HCT116 (cell line): ENCODE data around the gene ARFGAP3. TPM values are rescaled to one million over a fixed set of nuclear protein-coding genes. Genes with fewer than 3 reads are reported as not detected.

Source experiments
- ATAC-seq: fragments of 200-7000 bp; cut with Tn5 transposase; 2 replicates; pipeline ENCODE4 v1.9.1; 2020; ENCODE audit warnings: mild to moderate bottlenecking, moderate library complexity
- Bru-seq: library from RNA; stranded (reverse); fragments of 400-500 nt; gene quantifications from one replicate; lab custom pipeline; 2021; lab: Mats Ljungman, UMichigan
- BruChase-seq, 2 experiments: library from RNA; stranded (reverse); fragments of 400-500 nt; gene quantifications; one replicate each; lab custom pipeline; 2021; lab: Mats Ljungman, UMichigan
- BruUV-seq: library from RNA; stranded (reverse); fragments of 400-500 nt; replicated peaks from 2 replicates; lab custom pipeline; 2021; lab: Mats Ljungman, UMichigan
- CTCF ChIA-PET: fragments of 300-600 bp; sonication (Branson Sonifier 250); formaldehyde crosslinking; loops from one replicate; lab custom pipeline; 2021; ENCODE audit warnings: antibody characterized with exemption; lab: Charles Lee
- POLR2A ChIA-PET: fragments of 300-600, 350-600 bp; sonication (Branson Sonifier 250); formaldehyde crosslinking; loops from one replicate; lab custom pipeline; 2021; ENCODE audit warnings: antibody characterized with exemption; lab: Charles Lee
- RAD21 ChIA-PET, 2 experiments: fragments of 300-600 bp; sonication (Branson Sonifier 250); formaldehyde crosslinking; loops; one replicate each; lab custom pipeline; 2023; ENCODE audit warnings: low total read pairs in 2 of 2; ENCODE audit not compliant: uncharacterized antibody in 2 of 2, unreplicated experiment in 2 of 2, low non-redundant PET in 1 of 2; lab: Charles Lee
- DNase-seq: peaks from one replicate; pipeline ENCODE4 v3.0.0-alpha.2; 2010; ENCODE audit warnings: low read depth, low spot score
- H2AFZ ChIP-seq: fragments of 200-600 bp; shearing (Covaris generic), sonication (generic); 2 replicates; pipeline ENCODE4 v1.6.1; 2017; ENCODE audit warnings: low read depth, mixed run types, mixed read lengths, antibody characterized with exemption, low read length; ENCODE audit not compliant: poor library complexity, severe bottlenecking
- H3K27ac ChIP-seq: 2 replicates; pipeline ENCODE4 v1.5.1; 2012; ENCODE audit warnings: low read depth, low read length
- H3K27me3 ChIP-seq: fragments of 200-600 bp; sonication (generic); 2 replicates; pipeline ENCODE4 v1.6.1; 2016; ENCODE audit warnings: mixed run types, low read length, mixed read lengths; ENCODE audit not compliant: insufficient read depth
- H3K36me3 ChIP-seq, 2 experiments: fragments of 200-500 bp in 1 of 2; fragments of 200-600 bp in 1 of 2; sonication (Bioruptor generic) in 1 of 2; sonication (generic) in 1 of 2; 2 replicates each; pipeline versions ENCODE4 v1.5.1 to v1.6.1; 2014 to 2016; ENCODE audit warnings: low read length in 2 of 2, inconsistent platforms in 1 of 2, mixed read lengths in 1 of 2, mixed run types in 1 of 2; ENCODE audit not compliant: insufficient read depth in 2 of 2, control insufficient read depth in 1 of 2
- H3K4me1 ChIP-seq, 2 experiments: fragments of 200-600 bp in 1 of 2; sonication (generic) in 1 of 2; 2 replicates each; pipeline versions ENCODE4 v1.5.1 to v1.6.1; 2012 to 2017; ENCODE audit warnings: low read length in 2 of 2, inconsistent platforms in 1 of 2, mild to moderate bottlenecking in 1 of 2, mixed read lengths in 1 of 2, mixed run types in 1 of 2, moderate library complexity in 1 of 2; ENCODE audit not compliant: insufficient read depth in 2 of 2, control insufficient read depth in 1 of 2
- H3K4me2 ChIP-seq: fragments of 200-600 bp; sonication (generic); 2 replicates; pipeline ENCODE4 v1.6.1; 2017; ENCODE audit warnings: mixed run types, low read length, mixed read lengths
- H3K4me3 ChIP-seq, 2 experiments: fragments of 200-600 bp in 1 of 2; sonication (generic) in 1 of 2; replicated peaks in 1 of 2; 2 replicates each; pipeline ENCODE4 v1.5.1; 2011 to 2016; ENCODE audit warnings: low read length in 2 of 2, control low read depth in 1 of 2, low read depth in 1 of 2, mild to moderate bottlenecking in 1 of 2, mixed read lengths in 1 of 2, mixed run types in 1 of 2
- H3K79me2 ChIP-seq: fragments of 200-600 bp; sonication (generic); 2 replicates; pipeline ENCODE4 v1.6.1; 2017; ENCODE audit warnings: mild to moderate bottlenecking, mixed run types, low read length, moderate library complexity, mixed read lengths; ENCODE audit not compliant: insufficient read depth
- H3K9ac ChIP-seq: fragments of 200-600 bp; sonication (generic); 2 replicates; pipeline ENCODE4 v1.6.1; 2016; ENCODE audit warnings: low read length, mixed read lengths
- H3K9me2 ChIP-seq: fragments of 200-600 bp; sonication (generic), shearing (Covaris generic); 2 replicates; pipeline ENCODE4 v1.6.1; 2017; ENCODE audit warnings: mixed run types, mild to moderate bottlenecking, moderate library complexity; ENCODE audit not compliant: insufficient read depth
- H3K9me3 ChIP-seq, 2 experiments: fragments of 200-500 bp in 1 of 2; fragments of 200-600 bp in 1 of 2; sonication (Bioruptor generic) in 1 of 2; sonication (generic) in 1 of 2; 2 replicates each; pipeline ENCODE4 v1.6.1; 2014 to 2017; ENCODE audit warnings: low read length in 2 of 2, mixed read lengths in 2 of 2, inconsistent platforms in 1 of 2, low read depth in 1 of 2, mild to moderate bottlenecking in 1 of 2, mixed run types in 1 of 2, moderate library complexity in 1 of 2; ENCODE audit not compliant: control insufficient read depth in 1 of 2, insufficient read depth in 1 of 2
- H4K20me1 ChIP-seq: fragments of 200-600 bp; sonication (generic), shearing (Covaris generic); 2 replicates; pipeline ENCODE4 v1.6.1; 2017; ENCODE audit warnings: mixed run types, mild to moderate bottlenecking, moderate library complexity; ENCODE audit not compliant: insufficient read depth
- ATF3 ChIP-seq: IDR thresholded peaks from 2 replicates; pipeline ENCODE4 v1.6.1; 2012
- CBX3 ChIP-seq: IDR thresholded peaks from 2 replicates; pipeline ENCODE4 v1.6.1; 2012; ENCODE audit warnings: low read depth
- EGR1 ChIP-seq: IDR thresholded peaks from 2 replicates; pipeline ENCODE4 v1.6.1; 2012; ENCODE audit warnings: low read depth
- EZH2phosphoT487 ChIP-seq: fragments of 200-600 bp; IDR thresholded peaks from 2 replicates; pipeline ENCODE4 v1.6.1; 2018; ENCODE audit warnings: antibody characterized with exemption, borderline replicate concordance
- FOSL1 ChIP-seq: IDR thresholded peaks from 2 replicates; pipeline ENCODE4 v1.6.1; 2012; ENCODE audit warnings: low read depth
- POLR2AphosphoS5 ChIP-seq: IDR thresholded peaks from 2 replicates; pipeline ENCODE4 v1.6.1; 2011; ENCODE audit warnings: mild to moderate bottlenecking, low read depth, low read length, moderate library complexity
- SIN3A ChIP-seq: IDR thresholded peaks from 2 replicates; pipeline ENCODE4 v1.6.1; 2012; ENCODE audit warnings: low read depth
- SP1 ChIP-seq: IDR thresholded peaks from 2 replicates; pipeline ENCODE4 v1.6.1; 2012; ENCODE audit warnings: low read depth
- YY1 ChIP-seq: IDR thresholded peaks from 2 replicates; pipeline ENCODE4 v1.6.1; 2011; ENCODE audit warnings: low read length, low read depth, moderate library complexity, mild to moderate bottlenecking; ENCODE audit not compliant: insufficient replicate concordance; ENCODE audit errors: extremely low read depth
- ZFX ChIP-seq: fragments of 450-650 bp; IDR thresholded peaks from 2 replicates; pipeline ENCODE4 v1.6.1; 2017
- intact Hi-C: fragments of 100-400 bp; cut with micrococcal nuclease; formaldehyde crosslinking; loops from 2 replicates; pipeline ENCODE4 v1.10.0; 2022
- long read RNA-seq: library from polyadenylated mRNA; unstranded; transcript quantifications from one replicate; pipeline ENCODE4 v2.0.0, GENCODE V29; 2021; ENCODE audit not compliant: unreplicated experiment
- polyA plus RNA-seq: library from polyadenylated mRNA; unstranded; fragments of >200 nt; gene quantifications from 2 replicates; pipeline ENCODE4 v1.2.1, GENCODE V29; 2012; ENCODE audit warnings: missing spikeins
- total RNA-seq: library from RNA; stranded (reverse); gene quantifications from one replicate; pipeline ENCODE4 v1.2.1, GENCODE V29; 2021; ENCODE audit not compliant: unreplicated experiment
- TF ChIP-seq, protein P1 (sequence below): IDR thresholded peaks from 2 replicates; pipeline ENCODE4 v1.6.1; 2012

The ARFGAP3 gene, protein sequence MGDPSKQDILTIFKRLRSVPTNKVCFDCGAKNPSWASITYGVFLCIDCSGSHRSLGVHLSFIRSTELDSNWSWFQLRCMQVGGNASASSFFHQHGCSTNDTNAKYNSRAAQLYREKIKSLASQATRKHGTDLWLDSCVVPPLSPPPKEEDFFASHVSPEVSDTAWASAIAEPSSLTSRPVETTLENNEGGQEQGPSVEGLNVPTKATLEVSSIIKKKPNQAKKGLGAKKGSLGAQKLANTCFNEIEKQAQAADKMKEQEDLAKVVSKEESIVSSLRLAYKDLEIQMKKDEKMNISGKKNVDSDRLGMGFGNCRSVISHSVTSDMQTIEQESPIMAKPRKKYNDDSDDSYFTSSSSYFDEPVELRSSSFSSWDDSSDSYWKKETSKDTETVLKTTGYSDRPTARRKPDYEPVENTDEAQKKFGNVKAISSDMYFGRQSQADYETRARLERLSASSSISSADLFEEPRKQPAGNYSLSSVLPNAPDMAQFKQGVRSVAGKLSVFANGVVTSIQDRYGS
- total RNA-seq = 15.4 TPM
- 10.6 and 11.6 TPM in 2 replicates for polyA plus RNA-seq
- Bru-seq, nascent RNA = percentile 71 among the genes with signal in this experiment
- percentile 75 among the genes with signal in this experiment for BruChase-seq, experiment 1, labeled RNA remaining after a 6-hour chase
- percentile 66 among the genes with signal in this experiment for BruChase-seq, experiment 2, labeled RNA remaining after a 2-hour chase
- long read RNA-seq, transcript ARFGAP3-201 (16 exons, 2,857 nt) = major isoform, 37 of 45 reads
- long read RNA-seq, partial matches to known transcripts = 2 of 45 reads
- long read RNA-seq, other reads (novel, unspliced or antisense) = 6 of 45 reads

- POLR2A ChIA-PET = interaction anchor here (1.7 to 3.7 kb wide), 2 partner anchors 10 to 242 kb away, joined by 6 to 12 read pairs; partner anchors contain the start of gene POLDIP3
- intact Hi-C loops = no loop called here
- DNase-seq = peak; percentile 78
- H3K27ac ChIP-seq = peak within 1 kb of the TSS; percentile 71
- peaks cover 5% of the 10 kb centered on the region; the same call in 1 of the 2 replicates for H3K79me2 ChIP-seq
- H3K36me3 ChIP-seq = no peaks in the 10 kb centered on the region
- H3K4me1 ChIP-seq = peaks cover 12 to 20% of the 10 kb centered on the region in 2 experiments
- H3K9me2 ChIP-seq = no peaks in the 10 kb centered on the region
- H2AFZ ChIP-seq = no peak within 1 kb of the TSS
- ATAC-seq = peak; percentile 95
- H4K20me1 ChIP-seq = no peaks in the 10 kb centered on the region
- H3K27me3 ChIP-seq = no peaks in the 10 kb centered on the region
- BruUV-seq = no TSS peak
- H3K9ac ChIP-seq = peak within 1 kb of the TSS; percentile 73
- TF ChIP-seq SP1 (peak; percentile 19; the same call in 1 of the 2 replicates), EZH2phosphoT487 (no peak), SIN3A (peak; percentile 79; the same call in 1 of the 2 replicates), POLR2AphosphoS5 (peak; percentile 79), CBX3 (peak; percentile 94), ZFX (peak; percentile 85), FOSL1 (no peak), ATF3 (no peak), YY1 (peak; percentile 28), EGR1 (peak; percentile 87)
- TF ChIP-seq, protein P1, sequence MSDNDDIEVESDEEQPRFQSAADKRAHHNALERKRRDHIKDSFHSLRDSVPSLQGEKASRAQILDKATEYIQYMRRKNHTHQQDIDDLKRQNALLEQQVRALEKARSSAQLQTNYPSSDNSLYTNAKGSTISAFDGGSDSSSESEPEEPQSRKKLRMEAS = peak; percentile 99
- RAD21 ChIA-PET = interaction anchor here in 1 of 2 experiments (0.7 to 1.3 kb wide), 2 partner anchors 10 to 208 kb away, joined by 3 to 6 read pairs; no protein-coding TSS in a partner anchor
- no peaks in the 10 kb centered on the region for H3K9me3 ChIP-seq
- H3K4me2 ChIP-seq = peak within 1 kb of the TSS; percentile 92
- H3K4me3 ChIP-seq = peak within 1 kb of the TSS; percentile 69 to 83
- CTCF ChIA-PET = interaction anchor here (0.9 to 1.8 kb wide), 3 partner anchors 10 to 11 kb away, joined by 4 to 6 read pairs (median 5); no protein-coding TSS in a partner anchor
These were observed at the start of gene ARFGAP3 for GRCh38 chr22:42856865-42857704. ARFGAP3 (minus strand) TSS chr22:42857273; CDS start chr22:42857182, 91 bp downstream.
